Measurements from ENCODE around the gene SIN3A.
"Not testable (repeated sequence)": the region's sequence is repeated elsewhere in the genome, so short reads cannot be mapped to it uniquely, and the experiment has no call there.

Gene SIN3A

DNA sequence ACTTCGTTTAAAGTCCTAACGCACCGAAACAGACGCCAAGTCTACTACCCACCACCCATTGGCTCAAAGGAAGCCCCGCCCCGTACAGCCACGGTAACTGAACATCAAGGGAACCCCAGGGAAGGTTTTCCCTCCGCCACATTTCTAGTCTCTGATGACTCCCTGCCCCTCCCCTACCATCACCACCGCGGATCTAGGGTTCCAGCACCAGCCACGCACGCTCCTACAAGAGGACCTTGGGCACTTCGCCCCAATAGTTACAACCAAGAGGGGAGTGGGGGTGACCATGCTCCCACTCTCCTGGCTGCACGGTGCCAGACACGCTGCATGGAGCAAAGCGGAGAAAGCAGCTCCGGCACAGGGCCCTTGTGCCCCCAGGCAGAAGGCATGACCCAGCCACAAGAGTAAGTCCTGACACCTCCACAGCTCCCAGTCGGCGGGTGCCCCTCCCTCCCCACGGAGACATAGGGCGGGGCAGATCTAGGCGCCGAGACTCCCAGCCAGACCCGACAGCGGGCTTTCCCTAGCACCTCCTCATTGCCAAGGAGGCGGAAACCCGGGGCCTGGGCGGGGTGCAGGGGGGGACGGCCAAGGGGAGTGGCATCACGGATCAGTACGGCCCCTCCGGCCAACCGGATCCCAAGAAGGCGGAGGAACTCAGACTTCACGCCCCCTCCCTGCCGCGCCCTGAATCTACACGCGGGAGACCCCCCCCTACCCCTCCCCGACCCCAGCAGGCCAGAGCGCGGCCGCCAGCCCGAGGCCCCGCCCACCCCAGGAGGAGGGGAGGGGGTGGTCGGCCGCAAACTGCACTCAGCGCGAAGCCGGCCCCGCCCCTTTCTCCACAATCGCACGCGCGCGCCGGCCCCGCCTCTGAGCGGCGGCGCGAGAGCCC lies 936 bp downstream of the SIN3A start:
- DNase-seq (ENCODE audit: low read depth, low spot score): peak; percentile 98

DNA sequence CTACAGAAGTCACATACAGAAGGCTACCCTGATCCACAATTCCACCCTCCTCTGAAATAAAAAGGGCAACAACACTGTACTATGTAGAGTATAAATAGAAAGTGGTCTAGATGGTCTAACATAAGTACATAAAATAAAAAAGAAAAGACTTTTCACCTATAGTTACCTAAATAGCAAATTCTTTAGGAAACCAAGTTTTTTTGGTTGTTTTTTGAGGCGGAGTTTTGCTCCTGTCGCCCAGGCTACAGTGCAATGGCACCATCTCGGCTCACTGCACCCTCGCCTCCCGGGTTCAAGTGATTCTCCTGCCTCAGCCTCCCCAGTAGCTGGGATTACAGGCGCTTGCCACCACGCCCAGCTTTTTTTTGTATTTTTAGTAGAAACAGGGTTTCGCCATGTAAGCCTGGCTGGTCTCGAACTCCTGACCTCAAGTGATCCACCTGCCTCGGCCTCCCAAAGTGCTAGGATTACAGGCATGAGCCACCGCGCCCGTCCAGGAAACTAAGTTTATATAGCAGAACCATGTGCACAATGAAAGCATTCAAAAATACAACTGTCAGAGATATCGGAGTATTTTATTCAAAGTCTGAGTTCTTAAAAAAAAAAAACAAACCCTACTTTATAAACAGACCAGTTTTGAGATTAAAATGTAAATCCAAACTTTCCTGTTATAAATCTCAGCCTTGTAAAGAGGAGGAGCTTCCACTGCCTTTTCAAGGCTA lies 1.7 kb downstream of the SIN3A start:
- DNase-seq (ENCODE audit: low read depth, low spot score): no peak

GRCh38 chr15:75448171-75448570 lies 3.3 kb downstream of the SIN3A start:
- DNase-seq (ENCODE audit: low read depth, low spot score): not testable (repeated sequence)

DNA sequence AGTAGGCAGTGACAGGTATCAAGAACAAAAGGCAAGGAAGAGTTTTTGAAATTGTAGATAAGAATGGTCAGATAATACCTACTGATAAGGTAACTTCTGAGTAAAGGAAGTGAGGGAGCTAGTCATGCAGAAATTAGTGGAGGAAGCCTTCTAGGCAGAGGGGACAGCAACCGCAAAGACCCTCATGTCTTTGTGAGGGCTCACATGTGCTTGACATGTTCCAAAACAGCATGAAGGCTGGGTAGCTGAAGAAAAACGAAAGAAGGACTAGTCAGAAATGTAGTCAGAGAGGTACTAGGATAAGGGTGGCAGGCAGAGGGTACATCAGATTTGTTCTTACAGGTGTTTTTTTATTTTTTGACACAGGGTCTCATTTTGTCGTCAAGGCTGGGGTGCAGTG lies 5.3 kb downstream of the SIN3A start:
- DNase-seq (ENCODE audit: low read depth, low spot score): no peak

- not testable (repeated sequence) for DNase-seq (ENCODE audit: low read depth, low spot score)
Observed at GRCh38 chr15:75445324-75445723, 6.2 kb downstream of the SIN3A start.

DNA sequence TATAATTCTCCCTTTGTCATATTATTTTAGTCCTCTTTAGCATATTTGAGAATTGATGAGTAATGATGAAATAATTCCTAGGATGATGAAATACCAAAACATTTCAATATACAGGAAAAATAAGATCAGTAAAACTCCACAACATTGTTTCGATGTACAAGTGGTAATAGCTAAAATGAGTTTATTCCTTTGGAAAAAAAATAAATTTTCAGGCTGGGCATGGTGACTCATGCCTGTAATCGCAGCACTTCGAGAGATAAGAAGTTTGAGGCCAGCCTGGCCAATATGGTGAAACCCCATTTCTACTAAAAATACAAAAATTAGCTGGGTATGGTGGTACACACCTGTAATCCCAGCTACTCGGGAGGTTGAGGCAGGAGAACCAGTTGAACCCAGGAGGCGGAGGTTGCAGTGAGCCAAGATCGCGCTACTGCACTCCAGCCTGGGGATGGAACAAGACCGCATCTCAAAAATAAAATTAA lies 7.5 kb downstream of the SIN3A start:
- peak; percentile 24 for DNase-seq (ENCODE audit: low read depth, low spot score)

GRCh38 chr15:75437721-75438120 lies 13.8 kb downstream of the SIN3A start:
- DNase-seq (ENCODE audit: low read depth, low spot score): no peak

DNA sequence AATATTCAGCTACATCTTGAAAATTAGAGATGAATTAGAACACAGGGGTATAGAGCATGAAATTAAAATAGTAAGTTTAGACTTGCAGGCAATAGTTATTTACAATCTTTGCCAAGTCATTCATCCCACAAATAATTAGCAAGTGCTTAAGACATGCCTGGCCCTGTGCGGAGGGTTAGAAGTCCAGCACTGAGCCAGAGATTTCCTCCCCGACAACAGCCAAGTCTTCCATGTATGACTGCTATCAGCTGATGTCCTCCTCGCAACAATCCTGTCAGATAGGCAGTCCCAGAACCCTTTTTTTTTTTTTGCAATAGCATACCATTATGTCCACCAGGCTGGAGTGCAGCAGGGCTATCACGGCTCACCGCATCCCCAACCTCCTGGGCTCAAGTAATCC lies 14.6 kb downstream of the SIN3A start:
- DNase-seq (ENCODE audit: low read depth, low spot score): peak; percentile 12

DNA sequence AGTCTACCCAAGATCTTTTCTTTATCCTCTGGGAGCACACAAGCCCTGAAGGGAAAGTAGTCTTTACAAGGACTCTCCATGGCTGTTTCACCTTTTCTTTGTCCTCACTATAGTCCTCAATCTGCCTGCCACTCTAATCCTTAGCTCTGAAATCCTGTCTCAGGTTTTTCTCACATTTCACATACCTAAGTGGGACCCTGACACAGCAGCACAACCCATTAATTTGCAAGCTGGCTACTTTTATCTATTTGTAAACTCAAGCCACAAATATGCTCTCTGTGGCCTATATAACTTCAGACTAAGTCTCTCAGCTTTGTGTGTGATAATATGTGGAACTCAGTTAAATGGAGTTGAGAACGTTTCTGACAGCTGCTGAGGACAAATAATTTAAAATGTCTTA lies 19.8 kb downstream of the SIN3A start:
- peak; percentile 69 for DNase-seq (ENCODE audit: low read depth, low spot score)

GRCh38 chr15:75431270-75431669 lies 20.2 kb downstream of the SIN3A start:
- peak; percentile 16 for DNase-seq (ENCODE audit: low read depth, low spot score)

- no peak for DNase-seq (ENCODE audit: low read depth, low spot score)
Observed at GRCh38 chr15:75430259-75430658, 21.2 kb downstream of the SIN3A start.

GRCh38 chr15:75428152-75428551 lies 23.3 kb downstream of the SIN3A start:
- no peak for DNase-seq (ENCODE audit: low read depth, low spot score)

- DNase-seq (ENCODE audit: low read depth, low spot score): no peak
Observed at GRCh38 chr15:75425966-75426500, 25.5 kb downstream of the SIN3A start.

GRCh38 chr15:75422554-75422953 lies 28.9 kb downstream of the SIN3A start:
- DNase-seq (ENCODE audit: low read depth, low spot score): no peak

DNA sequence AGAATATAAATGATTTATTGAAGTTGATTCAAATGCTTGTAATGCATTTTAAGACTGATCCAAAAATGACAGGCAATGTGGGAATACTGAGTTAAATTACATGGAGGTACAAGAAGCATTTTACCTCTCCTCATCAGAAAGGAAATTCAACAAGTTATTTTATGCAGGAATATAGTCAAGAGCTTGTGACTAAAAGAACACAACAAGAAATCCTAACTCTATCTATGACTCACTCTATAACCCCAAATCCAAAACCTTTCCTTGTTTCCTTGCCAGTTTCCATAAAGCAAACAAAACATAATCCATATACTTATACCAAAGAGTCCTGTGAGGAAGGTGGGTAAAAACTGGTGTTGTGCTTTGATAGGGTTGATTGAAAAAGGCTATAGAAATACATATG lies 30.8 kb downstream of the SIN3A start:
- DNase-seq (ENCODE audit: low read depth, low spot score): peak; percentile 19

DNA sequence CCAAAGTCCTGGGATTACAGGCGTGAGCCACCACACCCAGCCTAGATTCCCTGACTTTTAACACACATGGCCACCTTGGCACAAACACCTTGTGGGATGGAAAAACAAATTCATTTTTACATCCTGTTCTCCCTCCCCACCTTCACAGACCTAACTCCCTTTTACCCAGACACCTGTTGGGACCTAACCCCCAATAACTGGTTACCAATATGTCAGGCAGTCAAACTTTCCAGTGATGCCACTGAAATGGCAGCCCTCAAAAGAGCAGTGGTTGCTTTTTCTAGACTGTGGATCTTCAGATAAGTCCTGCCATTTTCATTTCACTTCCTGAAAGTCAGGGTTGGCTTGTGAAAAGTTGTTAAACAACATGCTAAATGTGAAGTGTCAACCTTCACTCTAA lies 34.9 kb downstream of the SIN3A start:
- DNase-seq (ENCODE audit: low read depth, low spot score): no peak

DNA sequence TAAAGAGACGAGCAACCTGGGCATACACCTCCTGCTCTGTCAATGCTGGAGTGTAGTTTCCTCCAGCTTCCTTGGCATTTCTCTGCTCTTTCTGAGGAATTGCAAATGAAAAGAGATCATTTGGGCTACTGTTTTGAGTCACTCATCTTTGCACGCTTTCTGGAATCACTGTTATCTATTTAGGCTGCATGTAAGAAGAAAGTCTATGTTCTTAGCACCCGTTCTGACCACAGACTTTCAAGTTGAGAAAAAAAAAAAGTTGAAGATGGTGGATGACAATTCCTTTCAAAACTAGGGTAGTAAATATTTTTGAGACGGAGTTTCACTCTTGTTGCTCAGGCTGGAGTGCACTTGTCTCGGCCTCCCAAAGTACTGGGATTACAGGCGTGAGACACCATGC lies 41.3 kb downstream of the SIN3A start:
- no peak for DNase-seq (ENCODE audit: low read depth, low spot score)

- DNase-seq (ENCODE audit: low read depth, low spot score): no peak
Observed at GRCh38 chr15:75407083-75407482, 44.4 kb downstream of the SIN3A start.

DNA sequence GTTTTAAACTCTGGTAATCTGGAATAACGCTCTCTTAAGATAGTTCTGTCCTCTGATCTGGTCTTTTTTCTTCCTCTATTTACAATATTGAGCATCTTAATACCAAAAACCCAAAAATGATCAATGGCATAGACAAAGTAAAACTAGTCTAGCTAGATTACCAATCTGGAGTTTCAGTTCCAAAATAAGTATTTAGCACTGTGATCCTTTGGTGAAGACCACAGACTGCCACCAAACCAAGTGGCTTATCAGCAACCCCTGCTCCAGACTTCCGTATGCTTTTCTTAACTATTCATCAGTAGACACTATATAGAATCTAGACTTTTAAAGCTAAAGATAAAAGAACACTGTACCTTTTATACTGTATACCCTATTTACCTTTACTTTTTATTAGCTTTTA lies 47.6 kb downstream of the SIN3A start:
- no peak for DNase-seq (ENCODE audit: low read depth, low spot score)

DNA sequence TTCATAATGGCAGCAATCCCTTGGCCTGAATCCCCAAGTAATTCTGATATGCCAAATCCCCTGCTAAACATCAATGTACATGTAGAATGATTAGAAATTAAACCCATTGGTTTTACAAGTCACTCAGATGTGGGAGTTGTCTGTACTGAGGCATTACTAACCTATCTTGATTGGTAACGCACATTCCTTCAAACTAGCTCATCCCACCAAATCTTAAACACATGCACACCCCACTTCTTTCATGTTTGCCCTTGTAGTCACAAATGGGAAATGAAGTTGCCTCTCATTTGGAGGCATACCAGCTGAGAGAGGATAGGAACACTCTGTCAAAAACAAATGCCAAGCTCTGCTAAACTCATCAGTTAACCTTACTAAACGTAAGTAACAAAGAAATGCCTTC lies 54.0 kb downstream of the SIN3A start:
- peak; percentile 12 for DNase-seq (ENCODE audit: low read depth, low spot score)

DNA sequence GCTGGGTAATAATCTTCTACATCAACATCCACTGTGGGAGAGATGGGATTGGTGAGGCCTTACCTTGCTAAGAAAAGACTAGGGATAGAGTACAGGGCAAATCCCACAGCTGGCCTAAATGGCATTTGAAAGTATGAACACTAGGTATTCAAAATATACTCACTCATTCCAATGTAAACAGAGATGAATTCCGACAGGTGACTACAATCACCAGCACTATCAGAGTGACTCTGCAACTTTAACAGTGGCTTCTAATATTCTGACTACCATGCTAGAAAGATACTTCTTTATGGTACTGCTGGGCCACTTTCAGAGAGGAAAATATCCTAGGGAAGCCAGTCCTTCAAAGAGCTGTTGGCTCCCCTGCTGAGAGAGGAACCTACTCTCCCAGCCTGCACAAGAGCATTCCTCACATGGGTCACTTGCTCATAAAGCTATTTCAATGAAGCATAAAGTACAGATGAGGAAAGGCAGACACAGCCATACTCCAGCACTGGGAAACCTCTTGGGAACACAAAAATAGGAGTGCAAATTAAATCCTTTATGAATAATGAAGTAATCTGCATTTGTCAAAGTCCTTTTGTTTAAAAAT lies 61.6 kb downstream of the SIN3A start:
- peak; percentile 52 for DNase-seq (ENCODE audit: low read depth, low spot score)

DNA sequence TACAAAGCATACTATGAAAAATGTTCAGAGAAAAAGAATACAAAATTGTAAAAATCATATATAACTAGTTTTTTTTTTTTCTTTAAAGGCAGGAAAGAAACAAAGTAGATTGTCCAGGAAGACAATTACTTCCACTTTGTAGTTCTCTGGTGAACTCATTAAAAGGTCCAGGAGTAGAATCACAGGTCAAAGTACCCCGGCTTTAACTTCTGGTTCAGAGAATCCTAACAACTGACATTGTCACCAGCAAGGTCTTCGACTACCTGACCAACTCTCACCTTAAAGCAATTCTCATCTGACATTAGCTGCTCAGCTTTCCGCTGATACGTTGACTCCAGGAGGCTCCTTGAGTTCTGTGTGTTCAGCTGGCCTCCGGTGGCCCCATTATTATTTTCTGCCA lies 67.5 kb downstream of the SIN3A start:
- DNase-seq (ENCODE audit: low read depth, low spot score): not testable (repeated sequence)
